GM20000 (cell line): Measurements from ENCODE around the gene CLRN3.

Experiments used
- DNase-seq: peaks from one replicate; pipeline ENCODE4 v3.0.0; 2012; ENCODE audit warnings: low spot score
- CTCF ChIP-seq: IDR thresholded peaks from 2 replicates; pipeline ENCODE4 v1.5.1; 2012; ENCODE audit warnings: mild to moderate bottlenecking, control low read depth; ENCODE audit errors: extremely low read depth, missing control alignments

The CLRN3 gene

DNA sequence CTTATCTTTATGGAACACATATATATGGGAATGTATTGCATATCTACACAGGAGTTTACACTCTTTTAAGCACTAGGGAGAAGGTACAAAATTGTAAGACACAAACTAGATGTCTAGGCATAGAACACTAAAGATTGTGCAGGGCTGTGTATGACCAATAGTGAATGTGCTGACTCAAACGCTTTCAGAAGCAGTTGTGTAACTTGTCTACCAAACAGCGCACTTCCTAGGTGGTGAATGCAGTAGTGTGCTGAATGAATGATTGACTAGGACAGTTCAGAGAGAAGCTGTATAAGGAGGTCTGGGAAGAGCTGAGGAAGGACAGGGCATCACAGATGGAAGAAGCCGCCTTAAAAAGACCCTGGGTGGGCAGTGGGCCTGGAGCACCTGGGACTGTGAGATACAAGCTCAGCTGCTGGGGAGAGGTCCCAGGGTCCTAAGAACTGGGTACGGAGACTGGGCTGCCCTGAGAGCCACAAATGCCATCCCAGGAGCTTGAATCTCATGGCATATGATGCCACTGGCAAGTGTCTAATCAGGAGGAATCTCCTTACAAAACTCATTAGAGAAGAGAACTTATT, 14.2 kb downstream of the CLRN3 start:
- TF ChIP-seq CTCF = no peak
- DNase-seq = no peak

DNA sequence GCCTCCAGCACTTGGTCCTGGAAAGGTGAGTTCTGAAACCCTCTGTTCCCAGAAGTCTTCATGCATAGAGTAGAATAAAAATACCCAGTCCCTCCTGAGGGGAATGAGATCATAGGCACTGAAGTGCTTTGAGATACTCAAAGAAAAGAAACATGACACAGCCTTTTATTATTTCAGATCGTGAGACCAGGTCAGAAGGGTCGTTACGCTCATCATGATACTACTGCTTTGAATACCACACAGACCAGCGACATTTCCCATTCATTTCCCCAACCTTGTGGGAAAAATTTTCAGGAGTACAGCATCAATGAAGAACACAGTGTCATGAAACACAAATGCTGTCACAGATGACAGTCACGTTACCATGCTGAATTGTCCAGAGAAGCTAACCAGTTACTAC, 15.0 kb downstream of the CLRN3 start:
- no peak for DNase-seq
- TF ChIP-seq CTCF = no peak

DNA sequence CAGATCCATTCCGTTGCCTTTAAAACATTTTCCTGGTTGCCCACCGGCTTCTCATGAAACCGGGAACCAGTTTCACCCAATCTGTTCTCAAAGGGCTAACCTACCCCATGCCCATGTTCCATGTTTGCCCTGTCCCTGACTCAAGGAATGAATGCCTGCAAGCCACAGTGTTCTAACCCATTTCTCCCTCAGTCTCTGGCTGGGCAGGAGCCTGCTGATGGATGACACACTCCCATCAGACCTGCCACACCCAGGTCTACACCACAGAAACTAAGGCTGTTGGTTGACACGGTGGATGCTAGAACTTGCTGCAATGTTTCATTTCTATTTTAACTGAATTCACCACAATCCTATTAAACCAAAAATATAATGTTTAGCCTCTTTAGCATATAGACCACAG, 15.6 kb downstream of the CLRN3 start:
- no peak for DNase-seq
- TF ChIP-seq CTCF = no peak

GRCh38 chr10:127875916-127876315, 16.8 kb downstream of the CLRN3 start:
- no peak for TF ChIP-seq CTCF

GRCh38 chr10:127875449-127875765, 17.3 kb downstream of the CLRN3 start:
- TF ChIP-seq CTCF = no peak
- DNase-seq = no peak

More at GRCh38 chr10:127875916-127876315, 16.8 kb downstream of the CLRN3 start:
- no peak for DNase-seq

- no peak for DNase-seq
- no peak for TF ChIP-seq CTCF
Observed at GRCh38 chr10:127874671-127875448, 17.9 kb downstream of the CLRN3 start.

DNA sequence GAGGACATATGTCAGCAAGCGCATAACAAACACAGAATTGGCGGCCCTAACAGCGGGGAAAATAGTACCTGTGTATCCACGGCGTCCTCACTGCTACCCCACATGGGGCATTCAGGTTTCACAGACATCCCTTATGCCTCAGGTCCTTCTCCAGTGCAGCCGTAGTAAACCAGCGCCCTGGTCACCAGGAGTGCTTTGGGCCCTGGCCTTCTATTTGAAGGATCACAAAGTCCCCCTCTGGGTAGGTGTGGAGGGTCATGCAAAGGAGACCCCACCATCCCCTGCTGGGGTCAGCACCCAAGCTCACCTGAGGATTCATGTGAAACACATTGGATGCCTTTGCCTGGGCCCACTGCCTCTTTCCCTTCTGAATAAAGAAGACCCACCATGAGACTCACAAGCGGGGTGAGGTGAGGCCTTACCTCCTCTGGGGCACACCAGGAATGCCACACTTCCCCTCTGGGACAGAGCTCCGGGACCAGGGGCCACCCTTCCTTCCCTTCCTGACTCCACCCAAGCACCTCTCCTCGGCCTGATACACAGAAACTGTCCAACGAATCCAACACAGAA, 18.8 kb downstream of the CLRN3 start:
- DNase-seq = no peak
- no peak for TF ChIP-seq CTCF
